Parathyroid adenoma (tissue), 2 donors: ENCODE data around the gene RNF13.

ENCODE experiments used
- H2AFZ ChIP-seq: fragments of 300-600 bp; sonication (generic); one replicate; pipeline ENCODE4 v1.7.0; 2017; ENCODE audit warnings: antibody characterized with exemption, mild to moderate bottlenecking
- H3K27ac ChIP-seq: fragments of 300-600 bp; sonication (generic); one replicate; pipeline ENCODE4 v1.7.0; 2017
- H3K27me3 ChIP-seq: fragments of 300-600 bp; sonication (generic); one replicate; pipeline ENCODE4 v1.7.0; 2017; ENCODE audit warnings: low read length; ENCODE audit not compliant: control insufficient read depth, insufficient read depth
- H3K36me3 ChIP-seq: fragments of 300-600 bp; sonication (generic); one replicate; pipeline ENCODE4 v1.7.0; 2017; ENCODE audit warnings: low read length; ENCODE audit not compliant: control insufficient read depth, insufficient read depth
- H3K4me1 ChIP-seq: fragments of 300-600 bp; sonication (generic); one replicate; pipeline ENCODE4 v1.7.0; 2017; ENCODE audit warnings: control low read depth
- H3K4me2 ChIP-seq: fragments of 300-600 bp; sonication (generic); one replicate; pipeline ENCODE4 v1.7.0; 2017; ENCODE audit warnings: low read length
- H3K4me3 ChIP-seq: fragments of 300-600 bp; sonication (generic); one replicate; pipeline ENCODE4 v1.7.0; 2017; ENCODE audit warnings: low read depth, low read length
- H3K79me2 ChIP-seq: fragments of 300-600 bp; sonication (generic); one replicate; pipeline ENCODE4 v1.7.0; 2017; ENCODE audit warnings: control low read depth
- H3K9ac ChIP-seq: fragments of 300-600 bp; sonication (generic); one replicate; pipeline ENCODE4 v1.7.0; 2017; ENCODE audit warnings: mild to moderate bottlenecking
- H3K9me3 ChIP-seq: fragments of 300-600 bp; sonication (generic); one replicate; pipeline ENCODE4 v1.7.0; 2017; ENCODE audit warnings: low read length; ENCODE audit not compliant: control insufficient read depth
- CTCF ChIP-seq: fragments of 300-600 bp; sonication (generic); IDR thresholded peaks from one replicate; pipeline ENCODE4 v1.7.0; 2017; ENCODE audit warnings: antibody characterized with exemption, mild to moderate bottlenecking
- donor health status: primary hyperparathyroidism.

The RNF13 gene

GRCh38 chr3:149894205-149894604 is 81.2 kb downstream of the RNF13 start:
- H3K27me3 ChIP-seq: no peaks in the 10 kb centered on the region
- TF ChIP-seq CTCF: no peak
- peaks cover 6% of the 10 kb centered on the region for H3K79me2 ChIP-seq
- no peaks in the 10 kb centered on the region for H3K4me1 ChIP-seq
- no peaks in the 10 kb centered on the region for H3K36me3 ChIP-seq
- H3K27ac ChIP-seq: no peak overlapping the region
- no peak overlapping the region for H2AFZ ChIP-seq
- no peak overlapping the region for H3K4me3 ChIP-seq
- no peak overlapping the region for H3K9ac ChIP-seq
- H3K9me3 ChIP-seq: no peaks in the 10 kb centered on the region
- no peak overlapping the region for H3K4me2 ChIP-seq

- no peak overlapping the region for H3K27ac ChIP-seq
- no peaks in the 10 kb centered on the region for H3K79me2 ChIP-seq
- H3K27me3 ChIP-seq: no peaks in the 10 kb centered on the region
- H3K9ac ChIP-seq: no peak overlapping the region
- H2AFZ ChIP-seq: no peak overlapping the region
- H3K36me3 ChIP-seq: no peaks in the 10 kb centered on the region
- H3K4me1 ChIP-seq: no peaks in the 10 kb centered on the region
- no peak overlapping the region for H3K4me3 ChIP-seq
- H3K9me3 ChIP-seq: no peaks in the 10 kb centered on the region
- H3K4me2 ChIP-seq: no peak overlapping the region
- no peak for TF ChIP-seq CTCF
Observed at GRCh38 chr3:149895339-149895738, 82.3 kb downstream of the RNF13 start.

- Histone ChIP-seq H3K27me3 (no peaks in the 10 kb centered on the region), H3K36me3 (no peaks in the 10 kb centered on the region), H3K9ac (no peak overlapping the region), H3K4me3 (no peak overlapping the region), H2AFZ (no peak overlapping the region), H3K27ac (no peak overlapping the region), H3K4me1 (no peaks in the 10 kb centered on the region), H3K9me3 (no peaks in the 10 kb centered on the region), H3K4me2 (no peak overlapping the region), H3K79me2 (no peaks in the 10 kb centered on the region)
- no peak for TF ChIP-seq CTCF
Observed at GRCh38 chr3:149895769-149896168, 82.8 kb downstream of the RNF13 start.

GRCh38 chr3:149898771-149899170 is 85.8 kb downstream of the RNF13 start:
- Histone ChIP-seq H3K36me3 (no peaks in the 10 kb centered on the region), H3K9ac (no peak overlapping the region), H3K4me2 (no peak overlapping the region), H3K79me2 (no peaks in the 10 kb centered on the region), H3K27me3 (no peaks in the 10 kb centered on the region), H3K9me3 (no peaks in the 10 kb centered on the region), H2AFZ (no peak overlapping the region), H3K4me3 (no peak overlapping the region), H3K27ac (no peak overlapping the region), H3K4me1 (no peaks in the 10 kb centered on the region)
- TF ChIP-seq CTCF: no peak

GRCh38 chr3:149900322-149900721 is 87.3 kb downstream of the RNF13 start:
- H3K27ac ChIP-seq: no peak overlapping the region

More at GRCh38 chr3:149900322-149900721, 87.3 kb downstream of the RNF13 start:
- Histone ChIP-seq H3K4me1 (no peaks in the 10 kb centered on the region), H3K36me3 (no peaks in the 10 kb centered on the region), H3K27me3 (no peaks in the 10 kb centered on the region), H3K4me2 (no peak overlapping the region), H3K4me3 (no peak overlapping the region), H3K79me2 (no peaks in the 10 kb centered on the region), H3K9me3 (no peaks in the 10 kb centered on the region), H3K9ac (no peak overlapping the region), H2AFZ (no peak overlapping the region)
- no peak for TF ChIP-seq CTCF
